IMR-90 (cell line): Measurements from ENCODE around the gene AXIN2. TPM values are rescaled to one million over a fixed set of nuclear protein-coding genes. Genes with fewer than 3 reads are reported as not detected.

Source experiments
- ATAC-seq: fragments of 200-7000 bp; cut with Tn5 transposase; 2 replicates; pipeline ENCODE4 v1.9.1; 2020; ENCODE audit warnings: low read depth, mild to moderate bottlenecking, moderate library complexity
- BruUV-seq: library from RNA; stranded (reverse); fragments of 400-500 nt; replicated peaks from 2 replicates; lab custom pipeline; 2021; lab: Mats Ljungman, UMichigan
- CTCF ChIA-PET: fragments of 300-600 bp; formaldehyde crosslinking; extraction: SDS; loops from one replicate; lab custom pipeline; 2021; ENCODE audit warnings: antibody characterized with exemption; lab: Yijun Ruan, JAX
- POLR2A ChIA-PET: fragments of 300-600 bp; sonication (Branson Sonifier 250); formaldehyde crosslinking; loops from one replicate; lab custom pipeline; 2022; ENCODE audit warnings: antibody characterized with exemption; ENCODE audit not compliant: unreplicated experiment; lab: Charles Lee
- DNase-seq: peaks from one replicate; pipeline ENCODE4 v3.0.0; 2013
- H2AFZ ChIP-seq: replicated peaks from 2 replicates; pipeline ENCODE3; 2013; ENCODE audit warnings: low read length, mild to moderate bottlenecking; ENCODE audit not compliant: poor library complexity
- H2AK5ac ChIP-seq: 2 replicates; pipeline ENCODE4 v1.6.1; 2013; ENCODE audit warnings: low read depth, low read length, inconsistent platforms
- H2AK9ac ChIP-seq: replicated peaks from 2 replicates; pipeline ENCODE3; 2013; ENCODE audit warnings: mild to moderate bottlenecking, low read depth, low read length, moderate library complexity; ENCODE audit not compliant: poor library complexity
- H2BK120ac ChIP-seq: 2 replicates; pipeline ENCODE4 v1.6.1; 2013; ENCODE audit warnings: low read depth, low read length, inconsistent platforms
- H2BK15ac ChIP-seq: 3 replicates; pipeline ENCODE4 v1.6.1; 2013; ENCODE audit warnings: low read depth, low read length, inconsistent platforms
- H2BK20ac ChIP-seq: 2 replicates; pipeline ENCODE4 v1.6.1; 2013; ENCODE audit warnings: low read depth, mild to moderate bottlenecking, inconsistent platforms, low read length, moderate library complexity
- H2BK5ac ChIP-seq: 2 replicates; pipeline ENCODE4 v1.6.1; 2013; ENCODE audit warnings: mild to moderate bottlenecking, low read depth, low read length, inconsistent platforms; ENCODE audit not compliant: poor library complexity, severe bottlenecking
- H3K14ac ChIP-seq: replicated peaks from 2 replicates; pipeline ENCODE4 v1.6.1; 2013; ENCODE audit warnings: low read depth, low read length, inconsistent platforms
- H3K18ac ChIP-seq: 2 replicates; pipeline ENCODE4 v1.6.1; 2013; ENCODE audit warnings: low read depth, low read length, control low read depth
- H3K23ac ChIP-seq: 2 replicates; pipeline ENCODE4 v1.6.1; 2013; ENCODE audit warnings: low read depth, low read length, inconsistent platforms
- H3K27ac ChIP-seq: 2 replicates; pipeline ENCODE4 v1.5.1; 2013; ENCODE audit warnings: mild to moderate bottlenecking, control low read depth, low read length; ENCODE audit not compliant: insufficient read depth
- H3K27me3 ChIP-seq: 2 replicates; pipeline ENCODE4 v1.6.1; 2013; ENCODE audit warnings: low read length; ENCODE audit not compliant: control insufficient read depth, insufficient read depth
- H3K36me3 ChIP-seq: 2 replicates; pipeline ENCODE4 v1.6.1; 2013; ENCODE audit warnings: low read length, mixed read lengths; ENCODE audit not compliant: control insufficient read depth, insufficient read depth
- H3K4ac ChIP-seq: 2 replicates; pipeline ENCODE4 v1.6.1; 2013; ENCODE audit warnings: low read depth, low read length, inconsistent platforms
- H3K4me1 ChIP-seq: 2 replicates; pipeline ENCODE4 v1.6.1; 2013; ENCODE audit warnings: low read length, mixed read lengths; ENCODE audit not compliant: control insufficient read depth, insufficient read depth
- H3K4me2 ChIP-seq: 2 replicates; pipeline ENCODE4 v1.6.1; 2013; ENCODE audit warnings: low read depth, mild to moderate bottlenecking, control low read depth, low read length, moderate library complexity
- H3K4me3 ChIP-seq: 2 replicates; pipeline ENCODE4 v1.5.1; 2013; ENCODE audit warnings: low read depth, mild to moderate bottlenecking, control low read depth, low read length, moderate library complexity; ENCODE audit not compliant: insufficient read depth
- H3K56ac ChIP-seq: 2 replicates; pipeline ENCODE4 v1.6.1; 2013; ENCODE audit warnings: low read length, inconsistent platforms; ENCODE audit not compliant: insufficient read depth; ENCODE audit errors: extremely low read depth
- H3K79me1 ChIP-seq, 2 experiments: 2 replicates each; pipeline ENCODE4 v1.6.1; 2013; ENCODE audit warnings: low read length in 2 of 2, inconsistent platforms in 1 of 2, low read depth in 1 of 2
- H3K9ac ChIP-seq: 2 replicates; pipeline ENCODE4 v1.6.1; 2013; ENCODE audit warnings: low read depth, low read length, control low read depth
- H3K9me1 ChIP-seq: 2 replicates; pipeline ENCODE4 v1.6.1; 2013; ENCODE audit warnings: low read length, inconsistent platforms; ENCODE audit not compliant: insufficient read depth
- H3K9me3 ChIP-seq: 2 replicates; pipeline ENCODE4 v1.6.1; 2013; ENCODE audit warnings: low read length; ENCODE audit not compliant: control insufficient read depth, insufficient read depth
- H4K20me1 ChIP-seq: 2 replicates; pipeline ENCODE4 v1.6.1; 2013; ENCODE audit warnings: low read length, inconsistent platforms; ENCODE audit not compliant: insufficient read depth
- H4K5ac ChIP-seq: 2 replicates; pipeline ENCODE4 v1.6.1; 2013; ENCODE audit warnings: mild to moderate bottlenecking, low read depth, low read length, control low read depth
- H4K8ac ChIP-seq, 2 experiments: 2 replicates each; pipeline ENCODE4 v1.6.1; 2013; ENCODE audit warnings: low read depth in 2 of 2, low read length in 2 of 2, control low read depth in 1 of 2, inconsistent platforms in 1 of 2
- H4K91ac ChIP-seq: 2 replicates; pipeline ENCODE4 v1.6.1; 2013; ENCODE audit warnings: low read depth, low read length, inconsistent platforms; ENCODE audit not compliant: insufficient read depth
- BHLHE40 ChIP-seq: fragments of 150-350 bp; IDR thresholded peaks from 2 replicates; pipeline ENCODE4 v1.6.1; 2016; ENCODE audit warnings: mild to moderate bottlenecking, low read depth, low read length
- CEBPB ChIP-seq: IDR thresholded peaks from 2 replicates; pipeline ENCODE4 v1.6.1; 2012; ENCODE audit warnings: low read depth, low read length, improper control_type of control experiment
- CHD1 ChIP-seq: IDR thresholded peaks from 2 replicates; pipeline ENCODE4 v1.6.1; 2012; ENCODE audit warnings: low read depth, low read length, improper control_type of control experiment
- FOS ChIP-seq: fragments of 150-350 bp; IDR thresholded peaks from 2 replicates; pipeline ENCODE4 v1.6.1; 2016; ENCODE audit warnings: low read depth, low read length
- MAFK ChIP-seq: IDR thresholded peaks from 2 replicates; pipeline ENCODE4 v1.6.1; 2012; ENCODE audit warnings: low read depth, low read length, improper control_type of control experiment
- MAZ ChIP-seq: IDR thresholded peaks from 2 replicates; pipeline ENCODE4 v1.6.1; 2012; ENCODE audit warnings: low read depth, mild to moderate bottlenecking, low read length, improper control_type of control experiment, moderate library complexity, borderline replicate concordance
- MXI1 ChIP-seq: IDR thresholded peaks from 2 replicates; pipeline ENCODE4 v1.6.1; 2012; ENCODE audit warnings: low read depth, mild to moderate bottlenecking, low read length, moderate library complexity, borderline replicate concordance
- NFE2L2 ChIP-seq: fragments of 150-350 bp; IDR thresholded peaks from 2 replicates; pipeline ENCODE4 v1.6.1; 2016; ENCODE audit warnings: low read depth, mild to moderate bottlenecking, low read length
- POLR2A ChIP-seq: IDR thresholded peaks from 2 replicates; pipeline ENCODE4 v1.6.1; 2012; ENCODE audit warnings: mild to moderate bottlenecking, low read depth, low read length
- RAD21 ChIP-seq: IDR thresholded peaks from 2 replicates; pipeline ENCODE4 v1.6.1; 2012; ENCODE audit warnings: low read length, improper control_type of control experiment
- RCOR1 ChIP-seq: IDR thresholded peaks from 2 replicates; pipeline ENCODE4 v1.6.1; 2012; ENCODE audit warnings: mild to moderate bottlenecking, low read length, improper control_type of control experiment; ENCODE audit not compliant: insufficient replicate concordance
- RFX5 ChIP-seq: IDR thresholded peaks from 2 replicates; pipeline ENCODE4 v1.8.0; 2012; ENCODE audit warnings: low read depth, mild to moderate bottlenecking, low read length, moderate library complexity
- SMC3 ChIP-seq: fragments of 150-350 bp; IDR thresholded peaks from 2 replicates; pipeline ENCODE4 v1.6.1; 2016; ENCODE audit warnings: low read depth, mild to moderate bottlenecking, antibody characterized with exemption, low read length, moderate library complexity
- WGBS, 2 experiments: methylation state at CpG; one replicate each; pipeline versions ENCODE4 v1.1.5 to v1.1.7; 2013; ENCODE audit warnings: missing lambda C conversion rate in 2 of 2; ENCODE audit not compliant: insufficient read length in 1 of 2; ENCODE audit errors: extremely low coverage in 2 of 2; 5-methylcytosine and 5-hydroxymethylcytosine counted together
- dilution Hi-C: fragments of 300-500 bp; cut with HindIII; formaldehyde crosslinking; loops from one replicate; pipeline ENCODE4 v1.14.3; 2018; ENCODE audit warnings: low sequenced_read_pairs; ENCODE audit not compliant: unreplicated experiment
- in situ Hi-C: fragments of 300-500 bp; cut with MboI; formaldehyde crosslinking; loops from 3 replicates; pipeline ENCODE4 v1.14.3; 2019; ENCODE audit warnings: low sequenced_read_pairs, inconsistent platforms, mixed read lengths
- intact Hi-C: fragments of 100-400 bp; cut with micrococcal nuclease; formaldehyde crosslinking; loops from 2 replicates; pipeline ENCODE4 v1.10.0; 2022
- polyA plus RNA-seq, 3 experiments: library from polyadenylated mRNA; depleted of rRNA; stranded (reverse); fragments of >200 nt; gene quantifications; 2 replicates each; pipeline ENCODE4 v1.2.3, GENCODE V29; 2012; ENCODE audit warnings: low replicate concordance in 1 of 3
- total RNA-seq: library from RNA; depleted of rRNA; stranded (reverse); fragments of >200 nt; gene quantifications from 2 replicates; pipeline ENCODE4 v1.2.3, GENCODE V29; 2012
- TF ChIP-seq, protein P1 (sequence below): fragments of 150-350 bp; IDR thresholded peaks from 2 replicates; pipeline ENCODE4 v1.6.1; 2016; ENCODE audit warnings: low read depth, mild to moderate bottlenecking, low read length, moderate library complexity, borderline replicate concordance
- TF ChIP-seq, protein P2 (sequence below): fragments of 150-350 bp; IDR thresholded peaks from 2 replicates; pipeline ENCODE4 v1.6.1; 2017; ENCODE audit warnings: mild to moderate bottlenecking, antibody characterized with exemption, low read length, low read depth
- TF ChIP-seq, protein P3 (sequence below): conservative IDR thresholded peaks from 2 replicates; pipeline ENCODE4 v1.5.1; 2012; ENCODE audit warnings: mild to moderate bottlenecking, low read depth, low read length, improper control_type of control experiment

AXIN2 gene
- total and polyA plus RNA-seq, 2 of the 4 experiments (the other 2 are of a cell fraction) = 0.91 to 1.8 TPM

DNA sequence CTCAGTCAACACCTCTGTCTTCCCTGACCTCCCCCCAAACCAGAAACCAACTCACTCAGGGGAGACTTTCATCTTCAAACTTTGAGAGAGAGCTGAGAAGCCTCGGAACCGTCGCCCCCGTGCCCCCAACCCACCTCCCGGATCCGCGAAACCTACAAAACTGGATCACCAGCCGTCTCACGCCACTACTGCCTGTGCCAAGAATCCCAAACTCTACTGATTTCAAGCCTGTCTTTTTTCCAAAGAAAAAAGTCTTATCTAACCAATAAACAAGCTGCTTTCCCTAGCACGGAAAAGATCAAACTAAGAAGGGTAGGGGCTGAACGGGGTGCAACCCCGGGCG lies 2.0 kb downstream of the AXIN2 start:
- no peaks in the 10 kb centered on the region for H3K9me3 ChIP-seq
- in situ Hi-C loops (loop anchor here (5.0 to 25.0 kb wide), 2 partner anchors 267 to 603 kb away; no protein-coding TSS in a partner anchor), intact Hi-C loops (loop anchor here (5.0 kb wide), 1 partner anchor 282 kb away; no protein-coding TSS in a partner anchor), dilution Hi-C loops (no loop called here)
- H4K91ac ChIP-seq = no peak overlapping the region; the same call in 1 of the 2 replicates
- H3K9ac ChIP-seq = peak overlapping the region; percentile 30; the same call in 1 of the 2 replicates
- H3K4ac ChIP-seq = no peak overlapping the region; the same call in 1 of the 2 replicates
- H3K14ac ChIP-seq = no peak overlapping the region
- H2AK9ac ChIP-seq = no peak overlapping the region
- no peak overlapping the region for H3K18ac ChIP-seq
- peak overlapping the region; percentile 85 for H3K4me2 ChIP-seq
- peak overlapping the region; percentile 23; the same call in 1 of the 2 replicates for H3K23ac ChIP-seq
- H2BK20ac ChIP-seq = no peak overlapping the region
- H2AFZ ChIP-seq = peak overlapping the region; percentile 90
- 0 out of 4 replicates have a peak, but pooled peaks cover 0 to 4% of the 10 kb centered on the region in 2 experiments for H3K79me1 ChIP-seq
- H3K4me3 ChIP-seq = peak overlapping the region; percentile 57
- H2BK5ac ChIP-seq = no peak overlapping the region
- ATAC-seq (no peak), DNase-seq (no peak)
- H4K8ac ChIP-seq = no peak overlapping the region
- H3K4me1 ChIP-seq = peaks cover 9% of the 10 kb centered on the region; the same call in 1 of the 2 replicates
- no peak overlapping the region for H2BK120ac ChIP-seq
- H2BK15ac ChIP-seq = no peak overlapping the region
- no peaks in the 10 kb centered on the region; the same call in 1 of the 2 replicates for H3K9me1 ChIP-seq
- no peak overlapping the region for H3K27ac ChIP-seq
- 2% methylated on average over 12 of the region's 13 CpGs; no CpG with 5 or more reads in 1 of the 2 experiments for WGBS, 2 experiments
- no peak overlapping the region for H3K56ac ChIP-seq
- POLR2A ChIA-PET = no interaction called here
- no peak overlapping the region for H2AK5ac ChIP-seq
- H4K5ac ChIP-seq = no peak overlapping the region
- no peak for TF ChIP-seq MAFK
- TF ChIP-seq CHD1 = no peak
- TF ChIP-seq FOS = no peak
- TF ChIP-seq, protein P1, sequence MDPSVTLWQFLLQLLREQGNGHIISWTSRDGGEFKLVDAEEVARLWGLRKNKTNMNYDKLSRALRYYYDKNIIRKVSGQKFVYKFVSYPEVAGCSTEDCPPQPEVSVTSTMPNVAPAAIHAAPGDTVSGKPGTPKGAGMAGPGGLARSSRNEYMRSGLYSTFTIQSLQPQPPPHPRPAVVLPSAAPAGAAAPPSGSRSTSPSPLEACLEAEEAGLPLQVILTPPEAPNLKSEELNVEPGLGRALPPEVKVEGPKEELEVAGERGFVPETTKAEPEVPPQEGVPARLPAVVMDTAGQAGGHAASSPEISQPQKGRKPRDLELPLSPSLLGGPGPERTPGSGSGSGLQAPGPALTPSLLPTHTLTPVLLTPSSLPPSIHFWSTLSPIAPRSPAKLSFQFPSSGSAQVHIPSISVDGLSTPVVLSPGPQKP = no peak
- TF ChIP-seq POLR2A = no peak
- TF ChIP-seq, protein P2, sequence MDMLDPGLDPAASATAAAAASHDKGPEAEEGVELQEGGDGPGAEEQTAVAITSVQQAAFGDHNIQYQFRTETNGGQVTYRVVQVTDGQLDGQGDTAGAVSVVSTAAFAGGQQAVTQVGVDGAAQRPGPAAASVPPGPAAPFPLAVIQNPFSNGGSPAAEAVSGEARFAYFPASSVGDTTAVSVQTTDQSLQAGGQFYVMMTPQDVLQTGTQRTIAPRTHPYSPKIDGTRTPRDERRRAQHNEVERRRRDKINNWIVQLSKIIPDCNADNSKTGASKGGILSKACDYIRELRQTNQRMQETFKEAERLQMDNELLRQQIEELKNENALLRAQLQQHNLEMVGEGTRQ = no peak
- TF ChIP-seq SMC3 = no peak
- no peak for TF ChIP-seq MXI1
- no peak for TF ChIP-seq RFX5
- no peak for TF ChIP-seq RCOR1
- TF ChIP-seq, protein P3, sequence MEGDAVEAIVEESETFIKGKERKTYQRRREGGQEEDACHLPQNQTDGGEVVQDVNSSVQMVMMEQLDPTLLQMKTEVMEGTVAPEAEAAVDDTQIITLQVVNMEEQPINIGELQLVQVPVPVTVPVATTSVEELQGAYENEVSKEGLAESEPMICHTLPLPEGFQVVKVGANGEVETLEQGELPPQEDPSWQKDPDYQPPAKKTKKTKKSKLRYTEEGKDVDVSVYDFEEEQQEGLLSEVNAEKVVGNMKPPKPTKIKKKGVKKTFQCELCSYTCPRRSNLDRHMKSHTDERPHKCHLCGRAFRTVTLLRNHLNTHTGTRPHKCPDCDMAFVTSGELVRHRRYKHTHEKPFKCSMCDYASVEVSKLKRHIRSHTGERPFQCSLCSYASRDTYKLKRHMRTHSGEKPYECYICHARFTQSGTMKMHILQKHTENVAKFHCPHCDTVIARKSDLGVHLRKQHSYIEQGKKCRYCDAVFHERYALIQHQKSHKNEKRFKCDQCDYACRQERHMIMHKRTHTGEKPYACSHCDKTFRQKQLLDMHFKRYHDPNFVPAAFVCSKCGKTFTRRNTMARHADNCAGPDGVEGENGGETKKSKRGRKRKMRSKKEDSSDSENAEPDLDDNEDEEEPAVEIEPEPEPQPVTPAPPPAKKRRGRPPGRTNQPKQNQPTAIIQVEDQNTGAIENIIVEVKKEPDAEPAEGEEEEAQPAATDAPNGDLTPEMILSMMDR = no peak
- no peak for TF ChIP-seq MAZ
- TF ChIP-seq BHLHE40 = no peak
- no peak for TF ChIP-seq RAD21
- no peak for TF ChIP-seq NFE2L2
- TF ChIP-seq CEBPB = no peak
- BruUV-seq = no TSS peak
- H3K27me3 ChIP-seq = peaks cover 15% of the 10 kb centered on the region
- peaks cover 10% of the 10 kb centered on the region; the same call in 1 of the 2 replicates for H3K36me3 ChIP-seq
- CTCF ChIA-PET = no interaction called here
- H4K20me1 ChIP-seq = peaks cover 30% of the 10 kb centered on the region; the same call in 1 of the 2 replicates
